Erythroblast (primary cell): ENCODE measurements around the gene LRRC74A.

Experiments
- GATA1 ChIP-seq: IDR thresholded peaks from 2 replicates; pipeline ENCODE4 v1.6.1; 2011; ENCODE audit warnings: low read depth, mild to moderate bottlenecking, control low read depth, low read length, moderate library complexity
- POLR2A ChIP-seq: IDR thresholded peaks from 2 replicates; pipeline ENCODE4 v1.6.1; 2011; ENCODE audit warnings: mild to moderate bottlenecking, low read length

DNA sequence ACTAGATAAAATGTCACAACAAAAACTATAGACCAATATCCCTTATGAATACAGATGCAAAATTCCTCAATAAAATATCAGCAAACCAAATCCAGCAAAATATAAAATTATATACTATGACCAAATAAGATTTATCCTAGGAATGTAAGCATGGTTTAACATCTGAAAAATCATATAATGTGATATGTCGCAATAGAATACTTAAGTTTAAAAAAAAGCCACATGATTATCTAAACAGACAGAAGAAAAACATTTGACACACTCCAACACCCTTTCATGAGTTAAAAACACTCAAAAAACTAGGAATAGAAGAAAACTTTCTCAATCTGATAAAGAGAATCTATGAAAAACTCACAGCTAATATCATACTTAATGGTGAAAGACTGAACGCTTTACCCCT is 33.8 kb upstream of the LRRC74A start:
- TF ChIP-seq POLR2A (no peak), GATA1 (no peak)
